Midbrain (tissue), 1 donor: Measurements from ENCODE around the gene RPS19.
"Not testable (repeated sequence)": the region's sequence is repeated elsewhere in the genome, so short reads cannot be mapped to it uniquely, and the experiment has no call there.

Experiments used
- DNase-seq: peaks from one replicate; lab custom pipeline; 2025; lab: John Stamatoyannopoulos, UW

RPS19 gene

GRCh38 chr19:41901707-41902360, 41.8 kb downstream of the RPS19 start:
- no peak for DNase-seq

DNA sequence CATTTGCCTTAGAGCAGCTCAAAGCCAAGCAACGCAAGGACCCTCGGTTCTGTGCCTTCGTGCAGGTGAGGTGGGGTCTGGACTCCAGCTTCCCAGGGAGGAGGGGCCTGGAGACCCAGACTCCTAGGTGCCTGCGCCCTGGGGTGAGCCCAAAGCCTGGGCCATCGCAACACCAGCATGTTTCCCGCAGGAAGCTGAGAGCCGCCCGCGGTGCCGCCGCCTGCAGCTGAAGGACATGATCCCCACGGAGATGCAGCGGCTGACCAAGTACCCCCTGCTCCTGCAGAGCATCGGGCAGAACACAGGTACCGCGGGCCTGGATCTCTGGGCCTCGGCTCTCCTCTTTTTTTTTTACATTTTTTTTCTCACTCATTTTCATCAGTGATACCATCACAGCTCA, 42.5 kb downstream of the RPS19 start:
- DNase-seq: no peak

GRCh38 chr19:41903193-41903953, 43.3 kb downstream of the RPS19 start:
- DNase-seq: no peak

- DNase-seq: no peak
Measured at GRCh38 chr19:41904118-41904870, 44.2 kb downstream of the RPS19 start.

DNA sequence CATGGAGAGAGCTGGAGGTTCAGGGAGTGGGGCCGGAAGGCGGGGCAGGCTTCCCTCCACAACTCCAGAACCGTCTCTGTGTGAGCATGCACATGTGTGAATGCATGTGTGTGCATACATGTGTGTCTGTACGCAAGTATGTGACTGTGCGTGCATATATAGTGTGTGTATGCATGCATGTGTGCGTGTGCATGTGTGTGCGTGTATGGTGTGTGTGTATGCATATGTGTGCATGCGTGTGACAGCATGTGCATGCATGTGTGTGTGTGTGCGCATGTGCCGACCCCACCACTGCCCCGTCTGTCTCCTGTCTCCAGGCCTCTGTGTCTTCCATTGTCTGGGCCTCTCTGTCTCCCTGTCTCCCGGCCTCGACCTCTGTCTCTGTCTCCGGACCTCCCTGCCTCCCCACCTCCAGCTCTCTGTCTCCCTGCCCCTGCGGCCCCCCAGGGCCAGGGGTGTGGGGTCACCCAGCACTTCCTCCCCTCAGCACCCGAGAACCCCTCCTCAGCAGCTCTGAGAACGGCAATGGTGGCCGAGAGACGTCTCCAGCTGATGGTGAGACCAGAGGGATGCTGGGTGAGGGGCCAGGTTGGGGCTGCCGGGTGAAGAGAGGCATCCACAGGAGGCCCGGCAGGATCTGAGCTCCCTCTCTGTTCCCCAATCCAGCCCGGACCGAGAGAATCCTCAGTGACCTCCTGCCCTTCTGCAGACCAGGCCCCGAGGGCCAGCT, 45.4 kb downstream of the RPS19 start:
- no peak for DNase-seq

DNA sequence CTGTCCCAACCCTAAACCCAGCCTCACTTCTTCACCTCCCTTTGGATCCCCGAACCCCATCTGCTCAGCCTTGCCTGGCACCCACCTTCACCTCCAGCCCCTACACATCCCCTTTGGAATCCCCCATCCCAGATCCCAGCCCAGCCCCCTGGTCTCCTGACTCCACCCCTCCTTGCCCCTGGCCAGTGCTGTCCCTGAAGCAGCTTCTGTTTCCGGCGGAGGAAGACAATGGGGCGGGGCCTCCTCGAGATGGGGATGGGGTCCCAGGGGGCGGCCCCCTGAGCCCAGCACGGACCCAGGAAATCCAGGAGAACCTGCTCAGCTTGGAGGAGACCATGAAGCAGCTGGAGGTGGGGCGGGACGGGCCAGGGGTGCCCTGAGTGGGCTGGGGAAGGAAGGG, 46.2 kb downstream of the RPS19 start:
- DNase-seq: no peak

GRCh38 chr19:41906916-41907680, 47.0 kb downstream of the RPS19 start:
- DNase-seq: no peak

DNA sequence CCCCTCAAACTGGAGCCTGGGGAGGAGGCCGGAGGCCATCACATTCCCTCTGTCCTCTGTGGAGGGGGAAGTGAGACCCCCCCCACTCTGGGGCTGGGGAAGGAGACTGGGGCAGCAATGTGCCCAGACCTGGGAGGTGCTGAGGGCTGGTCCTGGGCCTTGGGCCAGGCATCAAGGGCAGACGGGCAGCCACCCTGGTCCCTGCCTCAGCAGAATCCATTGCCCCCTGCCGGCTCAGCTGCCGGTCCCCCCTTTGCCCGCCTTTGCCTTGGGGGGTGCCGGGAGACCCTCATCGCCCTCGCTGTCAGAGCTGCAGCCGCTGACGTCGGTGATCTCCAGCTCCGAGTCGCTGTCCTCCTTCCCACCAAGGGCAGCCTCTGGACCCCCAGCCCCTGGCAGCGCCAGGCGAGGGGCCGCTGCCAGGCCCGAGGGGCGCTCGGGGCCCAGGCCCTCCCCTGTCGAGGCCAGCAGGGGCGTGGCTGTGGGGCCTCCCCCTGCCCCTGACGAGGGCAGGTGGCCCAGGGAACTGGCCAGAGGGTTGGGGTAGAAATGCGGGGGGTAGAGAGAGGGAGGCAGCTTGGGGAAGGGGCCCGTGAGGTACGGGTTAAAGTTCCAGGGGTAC, 48.0 kb downstream of the RPS19 start:
- DNase-seq: no peak

DNA sequence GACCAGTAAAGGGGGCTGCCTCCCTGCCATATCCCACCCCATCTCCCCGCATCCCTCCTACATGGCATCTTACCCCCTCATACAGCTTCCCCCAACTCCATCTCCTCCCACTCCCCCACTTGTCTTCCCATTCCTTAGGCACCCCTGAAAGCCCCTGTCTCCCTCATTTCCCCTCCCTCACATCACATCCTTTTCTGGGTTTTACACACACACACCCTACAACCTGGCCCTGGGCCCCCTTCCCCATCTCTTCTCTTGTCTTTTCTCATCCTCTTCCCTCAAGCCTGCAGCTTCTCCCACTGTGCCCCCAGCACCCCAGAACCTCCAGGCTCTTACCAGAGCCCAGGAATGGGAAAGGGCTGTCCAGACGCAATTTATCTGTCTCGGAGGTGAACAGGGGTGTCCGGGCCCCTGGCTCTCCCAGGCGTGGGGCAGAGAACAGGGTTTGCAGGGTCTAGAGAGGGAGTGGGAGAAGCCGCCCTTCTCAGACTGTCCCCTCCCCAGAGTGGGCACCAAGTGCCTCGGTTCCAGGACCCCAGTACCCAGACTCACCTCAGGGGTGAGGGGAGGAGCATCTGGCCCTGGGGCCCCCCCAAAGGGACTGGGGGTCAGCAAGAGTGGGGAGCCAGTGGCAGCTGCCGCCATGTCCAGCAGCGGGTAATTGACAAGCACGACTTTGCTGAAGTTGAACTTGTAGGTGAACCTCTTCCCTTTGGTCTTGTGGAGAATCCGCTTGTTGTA, 48.8 kb downstream of the RPS19 start:
- DNase-seq: no peak

GRCh38 chr19:41909706-41910105, 49.7 kb downstream of the RPS19 start:
- DNase-seq: no peak

GRCh38 chr19:41910240-41910991, 50.4 kb downstream of the RPS19 start:
- DNase-seq: no peak

DNA sequence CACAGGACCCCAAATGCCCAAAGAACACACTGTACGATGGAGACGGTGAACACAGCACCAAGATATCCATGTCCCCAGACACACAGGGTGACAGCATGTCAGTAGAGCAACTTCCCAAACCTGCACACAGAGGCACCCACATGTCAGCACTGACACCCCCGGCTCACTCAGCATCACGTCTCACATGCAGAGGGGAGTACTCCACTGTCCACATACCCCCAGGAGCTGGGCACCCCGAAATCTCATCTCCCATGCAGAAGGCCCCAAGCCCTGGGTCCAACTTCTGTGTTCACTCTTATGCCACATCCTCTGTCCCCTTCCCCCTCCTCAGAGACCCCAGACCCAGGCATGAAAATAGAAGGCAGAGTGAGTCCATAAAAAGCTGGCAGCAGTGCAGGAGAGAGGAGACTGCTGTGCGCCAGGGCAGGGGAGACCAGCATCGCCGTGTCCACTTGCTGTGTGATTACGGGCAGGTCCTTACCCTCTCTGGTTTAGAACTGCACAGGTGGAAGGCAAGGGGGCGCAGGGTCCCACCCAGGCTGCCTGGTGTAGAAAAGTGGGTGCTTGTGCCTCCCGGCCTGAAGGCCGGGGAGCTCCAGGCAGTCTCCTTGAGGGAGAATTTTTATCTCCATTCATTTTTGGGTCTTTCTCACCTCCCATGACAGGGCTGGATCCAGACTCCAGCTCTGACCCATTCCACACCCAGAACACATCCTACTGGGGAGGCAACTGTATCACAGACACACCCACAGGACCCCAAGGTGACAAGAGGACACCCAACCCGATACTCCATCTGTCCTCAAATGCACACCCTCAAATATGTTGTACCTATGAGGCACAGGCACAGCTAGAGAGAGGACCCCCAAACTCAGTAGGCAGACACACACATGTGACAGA, 51.2 kb downstream of the RPS19 start:
- DNase-seq: no peak

GRCh38 chr19:41911889-41912731, 52.1 kb downstream of the RPS19 start:
- DNase-seq: no peak

DNA sequence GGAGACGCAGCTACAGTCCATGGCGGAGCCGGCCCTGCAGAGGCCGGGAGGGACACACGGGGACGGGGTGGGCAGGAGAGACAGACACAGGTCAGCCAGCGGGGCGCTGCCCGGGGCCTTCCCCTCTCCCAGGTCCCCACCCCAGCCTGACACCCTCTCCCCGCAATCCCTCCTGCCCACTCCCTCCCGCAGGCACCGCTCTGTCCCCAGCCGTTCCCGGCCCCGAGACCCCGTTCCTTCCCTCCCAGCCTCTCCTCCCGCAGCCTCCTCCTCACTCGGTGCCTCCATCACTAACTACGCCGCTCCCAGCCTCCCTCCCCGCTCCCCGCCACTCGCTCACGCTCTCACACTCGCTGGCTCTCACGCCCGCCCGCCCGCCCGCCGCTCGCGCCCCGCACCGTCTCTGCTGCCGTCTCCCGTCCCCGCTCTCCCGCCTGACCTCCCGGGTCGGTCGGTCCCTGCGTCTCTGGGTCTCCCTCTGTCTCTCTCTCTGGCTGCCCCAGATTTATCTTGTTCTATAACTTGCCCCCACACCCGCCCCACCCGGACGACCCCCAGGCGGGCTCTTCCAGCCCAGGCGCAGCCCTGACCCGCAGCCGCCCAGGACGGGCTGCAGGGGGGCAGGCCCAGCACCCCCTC, 53.0 kb downstream of the RPS19 start:
- DNase-seq: no peak

- no peak for DNase-seq
Measured at GRCh38 chr19:41913538-41914423, 53.7 kb downstream of the RPS19 start.

DNA sequence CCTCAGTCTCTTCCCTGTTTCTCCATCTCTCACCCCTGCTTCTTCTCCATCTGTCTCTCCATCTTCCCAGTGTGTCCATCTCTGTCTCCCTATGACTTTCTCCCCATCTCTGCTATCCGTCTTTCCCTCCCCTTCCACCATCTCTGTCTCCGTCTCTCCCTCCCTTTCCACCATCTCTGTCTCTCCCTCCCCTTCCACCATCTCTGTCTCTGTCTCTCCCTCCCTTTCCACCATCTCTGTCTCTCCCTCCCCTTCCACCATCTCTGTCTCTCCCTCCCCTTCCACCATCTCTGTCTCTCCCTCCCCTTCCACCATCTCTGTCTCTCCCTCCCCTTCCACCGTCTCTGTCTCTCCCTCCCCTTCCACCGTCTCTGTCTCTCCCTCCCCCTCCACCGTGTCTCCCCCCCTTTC, 54.4 kb downstream of the RPS19 start:
- not testable (repeated sequence) for DNase-seq
